ENCODE data around the gene RPS6KB1.
A peak's percentile ranks its signal among the peaks of the same experiment; 100 is the strongest.

RPS6KB1 gene

DNA sequence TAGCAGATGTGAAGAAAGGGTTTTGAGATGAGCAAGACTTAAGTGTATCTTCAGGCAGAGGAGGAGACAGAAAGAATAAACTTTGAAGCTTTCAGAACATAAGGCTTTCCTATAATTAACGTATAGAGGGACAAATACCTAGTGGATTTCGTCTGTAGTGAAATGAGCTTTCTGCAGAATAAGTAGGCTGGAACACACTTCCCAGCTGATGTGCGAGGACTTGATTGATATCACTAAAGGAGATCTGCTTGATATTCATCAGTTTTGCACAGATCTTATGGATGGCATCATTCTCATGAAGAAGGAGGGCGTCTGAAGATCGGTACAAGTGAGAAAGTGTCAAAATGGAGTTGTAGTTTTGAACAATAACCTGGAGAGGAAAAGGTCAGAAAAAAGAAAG, 15.0 kb upstream of the RPS6KB1 start:
- TF ChIP-seq, protein P1, sequence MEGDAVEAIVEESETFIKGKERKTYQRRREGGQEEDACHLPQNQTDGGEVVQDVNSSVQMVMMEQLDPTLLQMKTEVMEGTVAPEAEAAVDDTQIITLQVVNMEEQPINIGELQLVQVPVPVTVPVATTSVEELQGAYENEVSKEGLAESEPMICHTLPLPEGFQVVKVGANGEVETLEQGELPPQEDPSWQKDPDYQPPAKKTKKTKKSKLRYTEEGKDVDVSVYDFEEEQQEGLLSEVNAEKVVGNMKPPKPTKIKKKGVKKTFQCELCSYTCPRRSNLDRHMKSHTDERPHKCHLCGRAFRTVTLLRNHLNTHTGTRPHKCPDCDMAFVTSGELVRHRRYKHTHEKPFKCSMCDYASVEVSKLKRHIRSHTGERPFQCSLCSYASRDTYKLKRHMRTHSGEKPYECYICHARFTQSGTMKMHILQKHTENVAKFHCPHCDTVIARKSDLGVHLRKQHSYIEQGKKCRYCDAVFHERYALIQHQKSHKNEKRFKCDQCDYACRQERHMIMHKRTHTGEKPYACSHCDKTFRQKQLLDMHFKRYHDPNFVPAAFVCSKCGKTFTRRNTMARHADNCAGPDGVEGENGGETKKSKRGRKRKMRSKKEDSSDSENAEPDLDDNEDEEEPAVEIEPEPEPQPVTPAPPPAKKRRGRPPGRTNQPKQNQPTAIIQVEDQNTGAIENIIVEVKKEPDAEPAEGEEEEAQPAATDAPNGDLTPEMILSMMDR (IDR thresholded peaks at IDR 0.05), result no peak
- intact Hi-C loops (cut with DNase I; ENCODE audit: low total_unique reads), result no loop called here
- no peaks in the 10 kb centered on the region for H3K27me3 ChIP-seq
- H3K27ac ChIP-seq, result no peak overlapping the region
- H3K4me3 ChIP-seq, result no peak overlapping the region
- peaks cover 24 to 93% (median 54%) of the 10 kb centered on the region in 3 donors for H3K36me3 ChIP-seq
- H3K4me1 ChIP-seq, result no peaks in the 10 kb centered on the region
- no peaks in the 10 kb centered on the region for H3K9me3 ChIP-seq
- no peak for DNase-seq

DNA sequence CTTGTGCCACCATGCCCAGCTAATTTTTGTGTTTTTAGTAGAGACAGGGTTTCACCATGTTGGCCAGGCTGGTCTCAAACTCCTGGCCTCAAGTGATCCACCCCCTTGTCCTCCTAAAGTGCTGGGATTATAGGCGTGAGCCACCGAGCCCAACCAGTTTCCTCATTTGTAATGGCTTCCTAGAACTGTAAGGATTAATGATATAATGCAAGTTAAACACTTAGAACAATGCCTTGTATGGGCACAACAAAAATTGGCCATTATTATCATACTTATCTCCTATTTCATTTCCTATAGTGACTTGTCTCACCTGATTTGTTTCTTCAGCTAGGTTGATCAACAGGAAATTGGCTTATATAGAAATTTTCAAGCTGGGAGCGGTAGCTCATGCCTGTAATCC, 14.3 kb upstream of the RPS6KB1 start:
- no peak overlapping the region for H3K27ac ChIP-seq
- H3K4me1 ChIP-seq, result no peaks in the 10 kb centered on the region
- intact Hi-C loops (cut with DNase I; ENCODE audit: low total_unique reads), result no loop called here

DNA sequence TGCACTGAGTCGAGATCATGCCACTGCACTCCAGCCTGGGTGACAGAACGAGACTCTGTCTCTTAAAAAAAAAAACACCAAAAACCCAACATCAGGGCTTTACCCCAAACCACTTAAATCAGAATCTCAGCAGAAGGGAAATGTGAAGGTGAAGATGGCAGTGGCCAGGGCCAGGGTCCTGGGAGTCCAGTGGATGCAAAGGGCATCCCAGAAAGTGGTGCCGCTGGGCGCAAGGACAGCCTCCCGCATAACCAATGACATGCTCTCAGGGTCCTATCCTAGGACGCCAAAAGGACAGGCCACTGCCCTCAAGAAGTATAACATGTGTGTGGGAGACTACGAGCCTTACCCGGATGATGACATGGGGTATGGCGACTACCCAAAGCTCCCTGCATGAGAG, 8.1 kb upstream of the RPS6KB1 start:
- TF ChIP-seq, protein P1 (IDR thresholded peaks at IDR 0.05), result no peak
- H3K27ac ChIP-seq, result no peak overlapping the region
- intact Hi-C loops (cut with DNase I; ENCODE audit: low total_unique reads), result no loop called here
- H3K27me3 ChIP-seq, result no peaks in the 10 kb centered on the region
- peak in 1 of 2 donors; percentile 40 for DNase-seq
- H3K4me3 ChIP-seq, result no peak overlapping the region
- H3K4me1 ChIP-seq, result no peaks in the 10 kb centered on the region
- H3K9me3 ChIP-seq, result no peaks in the 10 kb centered on the region
- peaks cover 42 to 79% (median 60%) of the 10 kb centered on the region in 3 donors for H3K36me3 ChIP-seq

More for the DNA sequence above, 14.3 kb upstream of the RPS6KB1 start:
- Histone ChIP-seq H3K9me3 (no peaks in the 10 kb centered on the region), H3K4me3 (no peak overlapping the region), H3K27me3 (no peaks in the 10 kb centered on the region), H3K36me3 (peaks cover 31 to 93% (median 54%) of the 10 kb centered on the region in 3 donors)
- TF ChIP-seq, protein P1 (IDR thresholded peaks at IDR 0.05), result no peak
- no peak for DNase-seq

DNA sequence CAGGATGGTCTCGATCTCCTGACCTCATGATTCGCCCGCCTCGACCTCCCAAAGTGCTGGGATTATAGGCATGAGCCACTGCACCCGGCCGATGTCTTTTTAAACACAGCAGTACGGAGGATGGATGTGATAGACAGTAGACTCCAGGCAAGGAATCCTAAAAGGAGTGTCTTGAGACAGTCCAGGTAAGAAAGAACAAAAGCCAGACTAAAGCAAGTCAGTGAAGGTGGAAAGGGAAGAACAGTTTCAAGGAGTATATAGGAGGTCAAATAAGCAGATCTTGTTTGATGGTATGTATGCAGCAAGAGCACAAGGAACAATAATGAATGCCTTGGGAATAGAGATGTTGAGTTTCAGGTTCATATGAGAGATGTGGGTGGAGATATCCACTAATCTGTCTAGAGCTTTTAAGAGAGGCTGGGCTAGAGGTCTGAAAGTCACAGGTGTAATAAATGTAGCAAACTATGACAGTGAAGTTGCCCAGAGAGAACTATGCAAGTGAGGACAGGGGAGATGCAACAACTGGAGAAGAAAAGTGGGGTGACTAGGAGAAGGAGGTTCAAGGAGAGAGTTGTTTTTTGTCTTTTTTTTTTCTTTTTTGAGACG, 4.7 kb upstream of the RPS6KB1 start:
- intact Hi-C loops (cut with DNase I; ENCODE audit: low total_unique reads), result no loop called here
- Histone ChIP-seq H3K27me3 (no peaks in the 10 kb centered on the region), H3K4me3 (no peak overlapping the region), H3K27ac (no peak overlapping the region), H3K4me1 (peaks cover 0 to 16% (median 8%) of the 10 kb centered on the region in 4 donors), H3K9me3 (no peaks in the 10 kb centered on the region), H3K36me3 (peaks cover 32 to 54% (median 40%) of the 10 kb centered on the region in 3 donors)
- TF ChIP-seq, protein P1 (IDR thresholded peaks at IDR 0.05), result no peak
- peak in 1 of 2 donors; percentile 7 for DNase-seq

DNA sequence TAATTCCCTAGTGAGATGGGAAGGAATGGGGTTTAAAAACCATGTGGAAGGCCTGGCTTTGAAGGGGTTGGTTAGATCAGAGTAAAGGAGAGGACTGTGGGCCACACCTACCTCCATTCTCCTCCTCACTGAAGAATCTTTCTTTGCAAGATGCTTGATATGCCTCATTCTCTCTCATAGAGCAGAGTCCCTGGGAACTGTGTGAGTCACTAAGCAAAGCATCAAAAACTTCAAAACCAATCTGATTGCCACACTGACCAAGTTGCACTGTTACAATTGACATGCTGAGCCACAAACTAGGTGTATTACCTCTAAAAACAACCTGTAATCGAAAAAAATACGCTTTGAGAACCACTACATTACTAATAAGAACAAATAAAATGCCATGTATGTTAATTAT, 2.2 kb upstream of the RPS6KB1 start:
- H3K36me3 ChIP-seq, result peaks cover 13 to 29% (median 16%) of the 10 kb centered on the region in 3 donors
- peaks cover 0 to 36% (median 19%) of the 10 kb centered on the region in 4 donors for H3K4me1 ChIP-seq
- no peaks in the 10 kb centered on the region for H3K27me3 ChIP-seq
- H3K4me3 ChIP-seq, result no peak overlapping the region
- DNase-seq, result no peak
- H3K9me3 ChIP-seq, result no peaks in the 10 kb centered on the region
- no peak overlapping the region for H3K27ac ChIP-seq
- TF ChIP-seq, protein P1 (IDR thresholded peaks at IDR 0.05), result no peak
- intact Hi-C loops (cut with DNase I; ENCODE audit: low total_unique reads), result no loop called here

Data from tibial artery (tissue), 4 donors.